GM12878 (cell line): ENCODE results near the gene ZNF101. TPM values are rescaled to one million over a fixed set of nuclear protein-coding genes. Genes with fewer than 3 reads are reported as not detected.
A peak's percentile ranks its signal among the peaks of the same experiment; 100 is the strongest.

ENCODE experiments used
- BACH1 ChIP-seq: fragments of 450-650 bp; IDR thresholded peaks from 2 replicates; pipeline ENCODE4 v1.6.1; 2017; ENCODE audit warnings: mild to moderate bottlenecking, borderline replicate concordance
- CBFB ChIP-seq: IDR thresholded peaks from 2 replicates; pipeline ENCODE4 v1.6.1; 2016; ENCODE audit warnings: antibody characterized with exemption, low read depth
- CEBPB ChIP-seq, 2 experiments: fragments of 150-350 bp in 1 of 2; IDR thresholded peaks; 2 replicates each; pipeline ENCODE4 v1.6.1; 2012 to 2014; ENCODE audit warnings: low read depth in 2 of 2, low read length in 2 of 2, borderline replicate concordance in 1 of 2, inconsistent platforms in 1 of 2
- CREB1 ChIP-seq: IDR thresholded peaks from 2 replicates; pipeline ENCODE4 v1.6.1; 2012; ENCODE audit warnings: low read depth, mild to moderate bottlenecking, inconsistent platforms
- ESRRA ChIP-seq: IDR thresholded peaks from 2 replicates; pipeline ENCODE4 v1.6.1; 2012; ENCODE audit warnings: mild to moderate bottlenecking, low read length, improper control_type of control experiment
- ETV6 ChIP-seq, 2 experiments: fragments of 450-650 bp in 1 of 2; IDR thresholded peaks in 1 of 2; conservative IDR thresholded peaks in 1 of 2; 2 replicates each; pipeline ENCODE4 v1.6.1; 2014; ENCODE audit warnings: antibody characterized with exemption in 1 of 2, borderline replicate concordance in 1 of 2, low read depth in 1 of 2, mild to moderate bottlenecking in 1 of 2, moderate library complexity in 1 of 2
- FOXM1 ChIP-seq: IDR thresholded peaks from 2 replicates; pipeline ENCODE4 v1.6.1; 2012; ENCODE audit warnings: low read depth, mild to moderate bottlenecking, inconsistent platforms, low read length, moderate library complexity
- PAX5 ChIP-seq: IDR thresholded peaks from 2 replicates; pipeline ENCODE4 v1.6.1; 2011; ENCODE audit warnings: low read depth, low read length, borderline replicate concordance
- PAX8 ChIP-seq: fragments of 450-650 bp; IDR thresholded peaks from 2 replicates; pipeline ENCODE4 v1.6.1; 2017; ENCODE audit warnings: mild to moderate bottlenecking, moderate library complexity
- RUNX3 ChIP-seq: IDR thresholded peaks from 2 replicates; pipeline ENCODE4 v1.6.1; 2012; ENCODE audit warnings: low read length, inconsistent platforms
- SMC3 ChIP-seq: IDR thresholded peaks from 2 replicates; pipeline ENCODE4 v1.6.1; 2011; ENCODE audit warnings: low read length, improper control_type of control experiment, borderline replicate concordance
- STAT3 ChIP-seq: IDR thresholded peaks from 2 replicates; pipeline ENCODE4 v1.6.1; 2011; ENCODE audit warnings: low read depth, low read length, improper control_type of control experiment
- TBL1XR1 ChIP-seq: IDR thresholded peaks from 2 replicates; pipeline ENCODE4 v1.6.1; 2012; ENCODE audit warnings: low read depth, low read length, improper control_type of control experiment
- YY1 ChIP-seq: IDR thresholded peaks from 2 replicates; pipeline ENCODE4 v1.6.1; 2011; ENCODE audit warnings: low read depth, mild to moderate bottlenecking, low read length
- ZNF217 ChIP-seq: fragments of 450-650 bp; IDR thresholded peaks from 2 replicates; pipeline ENCODE4 v1.6.1; 2017; ENCODE audit warnings: antibody characterized with exemption, mild to moderate bottlenecking
- polyA plus RNA-seq, 11 experiments: library from polyadenylated mRNA; depleted of rRNA in 4 of 11; unstranded in 6 of 11; stranded (reverse) in 5 of 11; fragments of >200 nt; fragmentation: Nextera tagmentation in 4 of 11; fragmentation: Illumina TruSeq in 1 of 11; extraction: Ambion mirVana in 4 of 11; extraction: Trizol in 1 of 11; gene quantifications; 1 replicate in 1 of 11; 2 replicates in 10 of 11; pipeline versions ENCODE4 v1.2.1 to v1.2.3, GENCODE V29; 2011 to 2016; ENCODE audit warnings: inconsistent platforms in 2 of 11, missing spikeins in 2 of 11, low read depth in 1 of 11
- total RNA-seq, 4 experiments: library from RNA; depleted of rRNA in 3 of 4; stranded (reverse); fragments of >200 nt in 3 of 4; fragmentation: Illumina TruSeq in 1 of 4; extraction: Trizol in 1 of 4; gene quantifications; 2 replicates each; pipeline versions ENCODE4 v1.2.1 to v1.2.3, GENCODE V29; 2013 to 2021
- TF ChIP-seq, protein P1 (sequence below): fragments of 450-650 bp; IDR thresholded peaks from 2 replicates; pipeline ENCODE4 v1.6.1; 2017; ENCODE audit warnings: mild to moderate bottlenecking, moderate library complexity
- TF ChIP-seq, protein P2 (sequence below): IDR thresholded peaks from 2 replicates; pipeline ENCODE4 v1.6.1; 2011; ENCODE audit warnings: borderline replicate concordance, low read depth, mild to moderate bottlenecking, moderate library complexity, mixed read lengths, low read length; ENCODE audit not compliant: insufficient read depth; ENCODE audit errors: extremely low read length
- TF ChIP-seq, protein P3 (sequence below): fragments of 450-650 bp; IDR thresholded peaks from 2 replicates; pipeline ENCODE4 v1.6.1; 2017; ENCODE audit warnings: mild to moderate bottlenecking, moderate library complexity

The ZNF101 gene
- total and polyA plus RNA-seq, 10 of the 15 experiments (the other 5 are each of a cell fraction or from before 2014, with no cell fraction given): 15.2 to 40.5 (median 19.8) TPM

DNA sequence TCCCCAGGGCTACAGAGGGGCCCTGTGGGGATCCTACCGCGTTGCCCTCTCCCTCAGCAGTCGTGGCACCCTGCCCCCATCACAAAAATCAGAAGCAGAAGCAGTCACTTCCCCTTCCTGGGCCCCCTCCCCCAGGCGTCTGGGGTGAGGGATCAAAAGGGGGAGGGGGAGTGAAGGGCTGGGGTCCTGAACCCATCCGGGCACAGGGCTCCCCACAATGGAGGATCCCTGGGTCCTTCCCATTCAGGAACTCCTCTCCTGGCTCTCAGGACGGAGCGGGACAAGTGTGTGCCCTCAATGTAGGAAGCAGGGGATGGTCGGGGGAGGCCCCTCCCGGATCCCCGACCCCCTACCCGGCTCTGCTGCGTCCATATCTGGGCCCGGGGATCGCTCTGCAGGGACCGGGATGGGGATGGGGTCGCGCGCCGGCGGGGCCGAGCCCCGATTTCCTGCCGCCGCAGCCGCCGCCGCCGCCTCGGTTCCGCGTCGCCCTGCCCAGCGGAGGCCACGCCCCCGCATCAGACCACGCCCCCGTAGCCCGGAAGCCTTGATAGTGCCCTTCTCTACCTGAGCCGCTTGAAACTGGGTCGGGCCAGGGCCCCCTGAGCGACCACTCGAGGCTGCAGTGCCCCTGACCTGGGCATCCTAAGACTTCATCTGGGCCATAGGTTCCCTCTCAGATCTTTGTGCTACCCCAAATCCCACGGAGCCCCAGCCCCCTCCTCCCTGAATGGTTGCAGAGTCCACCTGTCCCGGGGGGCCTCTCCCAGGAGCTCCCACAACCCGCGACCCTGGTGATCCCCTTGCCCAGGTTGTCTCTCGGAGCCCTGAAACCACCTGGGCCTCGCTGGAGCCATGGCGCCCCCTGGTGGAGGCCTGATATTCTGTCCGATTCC, 25.2 kb upstream of the ZNF101 start, which contains the start of gene GMIP (continued):
- TF ChIP-seq, protein P1, sequence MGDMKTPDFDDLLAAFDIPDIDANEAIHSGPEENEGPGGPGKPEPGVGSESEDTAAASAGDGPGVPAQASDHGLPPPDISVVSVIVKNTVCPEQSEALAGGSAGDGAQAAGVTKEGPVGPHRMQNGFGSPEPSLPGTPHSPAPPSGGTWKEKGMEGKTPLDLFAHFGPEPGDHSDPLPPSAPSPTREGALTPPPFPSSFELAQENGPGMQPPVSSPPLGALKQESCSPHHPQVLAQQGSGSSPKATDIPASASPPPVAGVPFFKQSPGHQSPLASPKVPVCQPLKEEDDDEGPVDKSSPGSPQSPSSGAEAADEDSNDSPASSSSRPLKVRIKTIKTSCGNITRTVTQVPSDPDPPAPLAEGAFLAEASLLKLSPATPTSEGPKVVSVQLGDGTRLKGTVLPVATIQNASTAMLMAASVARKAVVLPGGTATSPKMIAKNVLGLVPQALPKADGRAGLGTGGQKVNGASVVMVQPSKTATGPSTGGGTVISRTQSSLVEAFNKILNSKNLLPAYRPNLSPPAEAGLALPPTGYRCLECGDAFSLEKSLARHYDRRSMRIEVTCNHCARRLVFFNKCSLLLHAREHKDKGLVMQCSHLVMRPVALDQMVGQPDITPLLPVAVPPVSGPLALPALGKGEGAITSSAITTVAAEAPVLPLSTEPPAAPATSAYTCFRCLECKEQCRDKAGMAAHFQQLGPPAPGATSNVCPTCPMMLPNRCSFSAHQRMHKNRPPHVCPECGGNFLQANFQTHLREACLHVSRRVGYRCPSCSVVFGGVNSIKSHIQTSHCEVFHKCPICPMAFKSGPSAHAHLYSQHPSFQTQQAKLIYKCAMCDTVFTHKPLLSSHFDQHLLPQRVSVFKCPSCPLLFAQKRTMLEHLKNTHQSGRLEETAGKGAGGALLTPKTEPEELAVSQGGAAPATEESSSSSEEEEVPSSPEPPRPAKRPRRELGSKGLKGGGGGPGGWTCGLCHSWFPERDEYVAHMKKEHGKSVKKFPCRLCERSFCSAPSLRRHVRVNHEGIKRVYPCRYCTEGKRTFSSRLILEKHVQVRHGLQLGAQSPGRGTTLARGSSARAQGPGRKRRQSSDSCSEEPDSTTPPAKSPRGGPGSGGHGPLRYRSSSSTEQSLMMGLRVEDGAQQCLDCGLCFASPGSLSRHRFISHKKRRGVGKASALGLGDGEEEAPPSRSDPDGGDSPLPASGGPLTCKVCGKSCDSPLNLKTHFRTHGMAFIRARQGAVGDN: 0 out of 2 replicates have a peak, but pooled peaks have one; percentile 26
- TF ChIP-seq, protein P2, sequence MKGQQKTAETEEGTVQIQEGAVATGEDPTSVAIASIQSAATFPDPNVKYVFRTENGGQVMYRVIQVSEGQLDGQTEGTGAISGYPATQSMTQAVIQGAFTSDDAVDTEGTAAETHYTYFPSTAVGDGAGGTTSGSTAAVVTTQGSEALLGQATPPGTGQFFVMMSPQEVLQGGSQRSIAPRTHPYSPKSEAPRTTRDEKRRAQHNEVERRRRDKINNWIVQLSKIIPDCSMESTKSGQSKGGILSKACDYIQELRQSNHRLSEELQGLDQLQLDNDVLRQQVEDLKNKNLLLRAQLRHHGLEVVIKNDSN: no peak
- TF ChIP-seq PAX8: no peak
- no peak; the same call in 1 of the 2 replicates for TF ChIP-seq CBFB
- TF ChIP-seq STAT3: no peak
- 0 out of 2 replicates have a peak, but pooled peaks have one; percentile 36 for TF ChIP-seq RUNX3
- TF ChIP-seq PAX5: 0 out of 2 replicates have a peak, but pooled peaks have one; percentile 15
- peak; percentile 68; the same call in 1 of the 2 replicates for TF ChIP-seq BACH1
- TF ChIP-seq ZNF217: 0 out of 2 replicates have a peak, but pooled peaks have one; percentile 38
- TF ChIP-seq SMC3: peak; percentile 80
- TF ChIP-seq ESRRA: peak; percentile 53; the same call in 1 of the 2 replicates
- no peak for TF ChIP-seq CEBPB (IDR thresholded peaks at IDR 0.05; ENCODE audit: borderline replicate concordance in 1 of 2, low read depth in 2 of 2, low read length in 2 of 2)
- TF ChIP-seq ETV6 (conservative IDR thresholded peaks at IDR 0.05 in 1 of 2, IDR thresholded peaks at IDR 0.05 in 1 of 2; ENCODE audit: borderline replicate concordance in 1 of 2, low read depth in 1 of 2): 0 out of 4 replicates have a peak, but pooled peaks of 1 of the 2 experiments have one; percentile 18
- TF ChIP-seq CREB1: no peak; the same call in none of the 2 replicates
- no peak for TF ChIP-seq FOXM1
- peak; percentile 42; the same call in 1 of the 2 replicates for TF ChIP-seq YY1
- TF ChIP-seq, protein P3, sequence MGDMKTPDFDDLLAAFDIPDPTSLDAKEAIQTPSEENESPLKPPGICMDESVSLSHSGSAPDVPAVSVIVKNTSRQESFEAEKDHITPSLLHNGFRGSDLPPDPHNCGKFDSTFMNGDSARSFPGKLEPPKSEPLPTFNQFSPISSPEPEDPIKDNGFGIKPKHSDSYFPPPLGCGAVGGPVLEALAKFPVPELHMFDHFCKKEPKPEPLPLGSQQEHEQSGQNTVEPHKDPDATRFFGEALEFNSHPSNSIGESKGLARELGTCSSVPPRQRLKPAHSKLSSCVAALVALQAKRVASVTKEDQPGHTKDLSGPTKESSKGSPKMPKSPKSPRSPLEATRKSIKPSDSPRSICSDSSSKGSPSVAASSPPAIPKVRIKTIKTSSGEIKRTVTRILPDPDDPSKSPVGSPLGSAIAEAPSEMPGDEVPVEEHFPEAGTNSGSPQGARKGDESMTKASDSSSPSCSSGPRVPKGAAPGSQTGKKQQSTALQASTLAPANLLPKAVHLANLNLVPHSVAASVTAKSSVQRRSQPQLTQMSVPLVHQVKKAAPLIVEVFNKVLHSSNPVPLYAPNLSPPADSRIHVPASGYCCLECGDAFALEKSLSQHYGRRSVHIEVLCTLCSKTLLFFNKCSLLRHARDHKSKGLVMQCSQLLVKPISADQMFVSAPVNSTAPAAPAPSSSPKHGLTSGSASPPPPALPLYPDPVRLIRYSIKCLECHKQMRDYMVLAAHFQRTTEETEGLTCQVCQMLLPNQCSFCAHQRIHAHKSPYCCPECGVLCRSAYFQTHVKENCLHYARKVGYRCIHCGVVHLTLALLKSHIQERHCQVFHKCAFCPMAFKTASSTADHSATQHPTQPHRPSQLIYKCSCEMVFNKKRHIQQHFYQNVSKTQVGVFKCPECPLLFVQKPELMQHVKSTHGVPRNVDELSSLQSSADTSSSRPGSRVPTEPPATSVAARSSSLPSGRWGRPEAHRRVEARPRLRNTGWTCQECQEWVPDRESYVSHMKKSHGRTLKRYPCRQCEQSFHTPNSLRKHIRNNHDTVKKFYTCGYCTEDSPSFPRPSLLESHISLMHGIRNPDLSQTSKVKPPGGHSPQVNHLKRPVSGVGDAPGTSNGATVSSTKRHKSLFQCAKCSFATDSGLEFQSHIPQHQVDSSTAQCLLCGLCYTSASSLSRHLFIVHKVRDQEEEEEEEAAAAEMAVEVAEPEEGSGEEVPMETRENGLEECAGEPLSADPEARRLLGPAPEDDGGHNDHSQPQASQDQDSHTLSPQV: 0 out of 2 replicates have a peak, but pooled peaks have one; percentile 12
- 0 out of 2 replicates have a peak, but pooled peaks have one; percentile 24 for TF ChIP-seq TBL1XR1
